Trophoblast cell (in vitro differentiated cells and primary cell): ENCODE measurements around the gene GOLT1B.

Source experiments
- DNase-seq, 2 donors: peaks; one replicate each; pipeline ENCODE4 v3.0.0-alpha.2; 2016
- H2AFZ ChIP-seq: 2 replicates; pipeline ENCODE4 v1.6.1; 2013; ENCODE audit warnings: low read length, moderate library complexity, mild to moderate bottlenecking; ENCODE audit not compliant: insufficient read depth, poor library complexity
- H2AK5ac ChIP-seq: 2 replicates; pipeline ENCODE4 v1.6.1; 2013; ENCODE audit warnings: mild to moderate bottlenecking, low read length
- H2BK120ac ChIP-seq: 2 replicates; pipeline ENCODE4 v1.6.1; 2013; ENCODE audit warnings: low read length, mild to moderate bottlenecking, moderate library complexity; ENCODE audit not compliant: insufficient read depth, poor library complexity
- H2BK12ac ChIP-seq: 2 replicates; pipeline ENCODE4 v1.6.1; 2013; ENCODE audit warnings: mild to moderate bottlenecking, low read length, moderate library complexity
- H2BK5ac ChIP-seq: 2 replicates; pipeline ENCODE4 v1.6.1; 2013; ENCODE audit warnings: low read length, low read depth, moderate library complexity, mild to moderate bottlenecking; ENCODE audit not compliant: poor library complexity
- H3K14ac ChIP-seq: 2 replicates; pipeline ENCODE4 v1.6.1; 2013; ENCODE audit warnings: mild to moderate bottlenecking, low read length
- H3K18ac ChIP-seq: 2 replicates; pipeline ENCODE4 v1.6.1; 2013; ENCODE audit warnings: mild to moderate bottlenecking, low read length
- H3K23ac ChIP-seq: 2 replicates; pipeline ENCODE4 v1.6.1; 2013; ENCODE audit warnings: low read length
- H3K27ac ChIP-seq: 2 replicates; pipeline ENCODE4 v1.5.1; 2013; ENCODE audit warnings: low read depth, mild to moderate bottlenecking, inconsistent platforms, low read length, moderate library complexity
- H3K27me3 ChIP-seq: 2 replicates; pipeline ENCODE4 v1.6.1; 2013; ENCODE audit warnings: inconsistent platforms, mild to moderate bottlenecking, low read length, moderate library complexity; ENCODE audit not compliant: insufficient read depth
- H3K36me3 ChIP-seq, 2 experiments: 1 replicate in 1 of 2; 2 replicates in 1 of 2; pipeline ENCODE4 v1.6.1; 2013; ENCODE audit warnings: low read length in 2 of 2, mild to moderate bottlenecking in 2 of 2, moderate library complexity in 1 of 2; ENCODE audit not compliant: insufficient read depth in 2 of 2, control insufficient read depth in 1 of 2
- H3K4ac ChIP-seq: 2 replicates; pipeline ENCODE4 v1.6.1; 2013; ENCODE audit warnings: low read depth, mild to moderate bottlenecking, low read length, moderate library complexity
- H3K4me1 ChIP-seq, 2 experiments: 1 replicate in 1 of 2; 2 replicates in 1 of 2; pipeline ENCODE4 v1.6.1; 2013; ENCODE audit warnings: low read length in 2 of 2, mild to moderate bottlenecking in 2 of 2, moderate library complexity in 1 of 2; ENCODE audit not compliant: insufficient read depth in 2 of 2, control insufficient read depth in 1 of 2
- H3K4me2 ChIP-seq: 2 replicates; pipeline ENCODE4 v1.6.1; 2013; ENCODE audit warnings: inconsistent platforms, mild to moderate bottlenecking, low read length, moderate library complexity
- H3K4me3 ChIP-seq: 2 replicates; pipeline ENCODE4 v1.5.1; 2013; ENCODE audit warnings: mild to moderate bottlenecking, low read depth, low read length, inconsistent platforms
- H3K79me1 ChIP-seq: one replicate; pipeline ENCODE4 v1.6.1; 2013; ENCODE audit warnings: low read length
- H3K79me2 ChIP-seq: 2 replicates; pipeline ENCODE4 v1.6.1; 2013; ENCODE audit warnings: low read length, mild to moderate bottlenecking; ENCODE audit not compliant: control insufficient read depth, insufficient read depth, poor library complexity
- H3K9ac ChIP-seq: 2 replicates; pipeline ENCODE4 v1.6.1; 2013; ENCODE audit warnings: mild to moderate bottlenecking, low read length
- H3K9me3 ChIP-seq: 2 replicates; pipeline ENCODE4 v1.6.1; 2013; ENCODE audit warnings: low read depth, mild to moderate bottlenecking, control low read depth, inconsistent platforms, low read length; ENCODE audit not compliant: insufficient read depth
- H4K12ac ChIP-seq: 2 replicates; pipeline ENCODE4 v1.6.1; 2013; ENCODE audit warnings: low read depth, mild to moderate bottlenecking, low read length, moderate library complexity
- H4K8ac ChIP-seq: 2 replicates; pipeline ENCODE4 v1.6.1; 2013; ENCODE audit warnings: low read depth, mild to moderate bottlenecking, low read length, moderate library complexity
- H4K91ac ChIP-seq: one replicate; pipeline ENCODE4 v1.6.1; 2013; ENCODE audit warnings: low read depth, mild to moderate bottlenecking, low read length, moderate library complexity
- WGBS: extraction: QIAGEN DNeasy Blood & Tissue Kit; methylation state at CpG from one replicate; pipeline ENCODE4 v1.1.7; 2013; ENCODE audit warnings: missing lambda C conversion rate; ENCODE audit not compliant: insufficient read length, insufficient coverage; ENCODE audit errors: extremely low coverage; 5-methylcytosine and 5-hydroxymethylcytosine counted together

The GOLT1B gene

DNA sequence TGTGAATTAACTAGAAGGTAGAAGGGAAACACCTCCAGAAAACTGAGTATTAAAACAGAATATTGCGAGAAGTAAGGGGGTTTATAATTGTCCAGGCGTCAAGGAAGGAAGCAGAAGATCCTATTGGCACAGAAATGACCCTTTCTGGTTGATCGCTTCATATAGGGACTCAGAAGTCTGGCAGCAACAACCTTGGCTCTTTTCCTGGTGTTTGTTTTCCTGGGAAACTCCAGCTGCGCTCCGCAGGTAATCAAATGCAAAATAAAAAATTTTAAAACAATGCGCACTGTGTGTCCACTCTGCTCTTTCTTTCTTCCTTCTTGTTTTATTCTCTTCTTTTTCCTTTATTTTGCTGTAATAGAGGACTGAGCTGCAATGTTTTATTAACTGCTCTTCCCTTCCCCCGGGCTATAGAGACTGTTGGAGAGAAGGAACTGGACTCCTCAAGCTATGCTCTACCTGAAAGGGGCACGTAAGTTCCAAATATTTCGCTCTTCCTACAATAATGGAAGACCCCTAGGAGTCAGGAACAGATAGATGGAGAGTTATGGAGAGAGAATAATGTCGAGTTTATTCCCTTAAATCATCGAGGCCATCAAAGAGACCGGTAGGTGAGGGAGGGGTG lies 25.2 kb downstream of the GOLT1B start:
- no CpG with 5 or more reads among the region's 12 CpGs for WGBS
- H3K27me3 ChIP-seq: peaks cover 6% of the 10 kb centered on the region
- H2AK5ac ChIP-seq: no peak overlapping the region
- H3K79me2 ChIP-seq: no peaks in the 10 kb centered on the region
- peak overlapping the region; percentile 99 for H3K4me2 ChIP-seq
- H3K27ac ChIP-seq: no peak overlapping the region
- no peak overlapping the region for H2BK120ac ChIP-seq
- no peak overlapping the region for H4K12ac ChIP-seq
- H3K18ac ChIP-seq: no peak overlapping the region
- H2BK12ac ChIP-seq: no peak overlapping the region
- no peak for DNase-seq
- no peak overlapping the region for H3K14ac ChIP-seq
- no peak overlapping the region for H3K4me3 ChIP-seq
- no peak overlapping the region for H3K4ac ChIP-seq
- no peak overlapping the region for H3K23ac ChIP-seq
- H3K9ac ChIP-seq: no peak overlapping the region
- peaks cover 0 to 2% of the 10 kb centered on the region in 2 experiments for H3K4me1 ChIP-seq
- H4K8ac ChIP-seq: no peak overlapping the region
- H2AFZ ChIP-seq: no peak overlapping the region
- no peaks in the 10 kb centered on the region for H3K79me1 ChIP-seq
- no peak overlapping the region for H2BK5ac ChIP-seq
- H3K9me3 ChIP-seq: peaks cover 2% of the 10 kb centered on the region
- no peak overlapping the region for H4K91ac ChIP-seq
- H3K36me3 ChIP-seq: peaks cover 0 to 1% of the 10 kb centered on the region in 2 experiments

GRCh38 chr12:21527451-21528180 lies 26.0 kb downstream of the GOLT1B start:
- Histone ChIP-seq H2BK120ac (no peak overlapping the region), H2BK5ac (no peak overlapping the region), H3K4me2 (peak overlapping the region; percentile 99)

DNA sequence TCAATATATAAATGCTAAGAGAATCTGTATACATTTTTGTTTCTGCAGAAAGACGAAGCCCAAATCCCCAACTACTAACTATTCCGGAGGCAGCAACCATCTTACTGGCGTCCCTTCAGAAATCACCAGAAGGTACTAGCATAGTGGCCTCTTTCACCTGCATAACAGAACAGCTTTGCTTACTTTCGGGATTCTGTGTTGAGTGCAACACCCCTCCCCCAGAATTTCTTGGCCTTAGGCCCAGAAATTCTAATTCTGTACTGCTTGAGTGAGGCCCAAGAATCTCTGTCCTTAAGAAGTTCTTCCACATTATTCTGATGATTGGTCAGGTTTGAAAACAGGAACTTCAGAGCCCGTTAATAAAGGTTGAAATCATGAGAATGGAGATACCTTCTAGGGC lies 27.4 kb downstream of the GOLT1B start:
- H2BK5ac ChIP-seq: no peak overlapping the region
- no peak overlapping the region for H3K4me3 ChIP-seq
- no peak for DNase-seq

More at GRCh38 chr12:21527451-21528180, 26.0 kb downstream of the GOLT1B start:
- Histone ChIP-seq H3K4me3 (peak overlapping the region; percentile 75), H4K12ac (no peak overlapping the region), H4K91ac (no peak overlapping the region), H3K36me3 (peaks cover 0 to 1% of the 10 kb centered on the region in 2 experiments), H3K9me3 (peaks cover 2% of the 10 kb centered on the region), H3K23ac (no peak overlapping the region), H2BK12ac (no peak overlapping the region), H3K27me3 (peaks cover 6% of the 10 kb centered on the region), H3K4ac (no peak overlapping the region), H3K79me1 (no peaks in the 10 kb centered on the region), H3K14ac (no peak overlapping the region), H2AFZ (peak overlapping the region; percentile 87), H2AK5ac (no peak overlapping the region), H3K9ac (no peak overlapping the region), H3K4me1 (peaks cover 0 to 2% of the 10 kb centered on the region in 2 experiments), H4K8ac (no peak overlapping the region), H3K18ac (no peak overlapping the region), H3K79me2 (no peaks in the 10 kb centered on the region), H3K27ac (no peak overlapping the region)
- DNase-seq: peak; percentile 20 to 54
- WGBS: no CpG with 5 or more reads among the region's 57 CpGs

GRCh38 chr12:21529456-21529855 lies 27.9 kb downstream of the GOLT1B start:
- Histone ChIP-seq H3K4ac (no peak overlapping the region), H3K4me3 (no peak overlapping the region), H2AK5ac (no peak overlapping the region), H2BK5ac (no peak overlapping the region), H3K27ac (no peak overlapping the region), H3K23ac (no peak overlapping the region), H3K18ac (no peak overlapping the region), H3K4me1 (peaks cover 0 to 2% of the 10 kb centered on the region in 2 experiments), H3K4me2 (no peak overlapping the region), H2BK12ac (no peak overlapping the region), H3K14ac (no peak overlapping the region), H3K79me1 (no peaks in the 10 kb centered on the region), H2AFZ (no peak overlapping the region), H3K79me2 (no peaks in the 10 kb centered on the region), H3K27me3 (peaks cover 6% of the 10 kb centered on the region), H3K9ac (no peak overlapping the region), H4K12ac (no peak overlapping the region), H4K91ac (no peak overlapping the region), H3K36me3 (no peaks in the 10 kb centered on the region), H2BK120ac (no peak overlapping the region), H4K8ac (no peak overlapping the region), H3K9me3 (peaks cover 2% of the 10 kb centered on the region)
- WGBS: no CpG with 5 or more reads among the region's 2 CpGs
- no peak for DNase-seq

More for the DNA sequence above, 27.4 kb downstream of the GOLT1B start:
- Histone ChIP-seq H3K4me1 (peaks cover 0 to 2% of the 10 kb centered on the region in 2 experiments), H3K36me3 (no peaks in the 10 kb centered on the region), H3K27me3 (peaks cover 6% of the 10 kb centered on the region), H3K79me1 (no peaks in the 10 kb centered on the region), H3K4ac (no peak overlapping the region), H3K23ac (no peak overlapping the region), H2BK120ac (no peak overlapping the region), H3K18ac (no peak overlapping the region), H3K9ac (no peak overlapping the region), H4K12ac (no peak overlapping the region), H4K8ac (no peak overlapping the region), H3K79me2 (no peaks in the 10 kb centered on the region), H2BK12ac (no peak overlapping the region), H2AK5ac (no peak overlapping the region), H4K91ac (no peak overlapping the region), H2AFZ (no peak overlapping the region), H3K27ac (no peak overlapping the region), H3K9me3 (peaks cover 2% of the 10 kb centered on the region), H3K14ac (no peak overlapping the region), H3K4me2 (no peak overlapping the region)
- WGBS: no CpG with 5 or more reads among the region's 5 CpGs
